PC-9 (cell line): ENCODE measurements around the gene PLCB3. TPM values are rescaled to one million over a fixed set of nuclear protein-coding genes. Genes with fewer than 3 reads are reported as not detected.

Source experiments
- BruUV-seq: library from RNA; stranded (reverse); fragments of 400-500 nt; replicated peaks from 2 replicates; lab custom pipeline; 2021; lab: Mats Ljungman, UMichigan
- CTCF ChIA-PET: fragments of 300-600 bp; sonication (Branson Sonifier 250); formaldehyde crosslinking; loops from one replicate; lab custom pipeline; 2022; ENCODE audit warnings: antibody characterized with exemption; lab: Charles Lee
- POLR2A ChIA-PET: fragments of 300-600 bp; sonication (Branson Sonifier 250); formaldehyde crosslinking; loops from one replicate; lab custom pipeline; 2022; ENCODE audit warnings: antibody characterized with exemption; ENCODE audit not compliant: unreplicated experiment; lab: Charles Lee
- DNase-seq, 2 experiments: peaks; one replicate each; pipeline versions ENCODE4 v3.0.0 to v3.0.0-alpha.2; 2015 to 2022; ENCODE audit warnings: mixed read lengths in 1 of 2
- H2AFZ ChIP-seq: fragments of 200-600 bp; sonication (generic); 2 replicates; pipeline ENCODE4 v1.8.1; 2017; ENCODE audit warnings: antibody characterized with exemption
- H3F3A ChIP-seq: fragments of 200-600 bp; sonication (generic); 2 replicates; pipeline ENCODE4 v1.8.1; 2017; ENCODE audit warnings: antibody characterized with exemption, mild to moderate bottlenecking, low read depth; ENCODE audit not compliant: insufficient read depth
- H3K27ac ChIP-seq: fragments of 200-600 bp; sonication (generic); 2 replicates; pipeline ENCODE4 v1.6.1; 2016; ENCODE audit warnings: mixed run types
- H3K27me3 ChIP-seq: fragments of 200-600 bp; sonication (generic); 2 replicates; pipeline ENCODE4 v1.6.1; 2016; ENCODE audit warnings: low read depth, mixed run types; ENCODE audit not compliant: insufficient read depth
- H3K36me3 ChIP-seq: fragments of 200-600 bp; sonication (generic); 2 replicates; pipeline ENCODE4 v1.6.1; 2016; ENCODE audit warnings: low read depth, mixed run types
- H3K4me1 ChIP-seq: fragments of 200-600 bp; sonication (generic); replicated peaks from 2 replicates; pipeline ENCODE4 v1.6.1; 2016; ENCODE audit warnings: mixed run types; ENCODE audit not compliant: insufficient read depth
- H3K4me2 ChIP-seq: fragments of 200-600 bp; sonication (generic); 2 replicates; pipeline ENCODE4 v1.6.1; 2017; ENCODE audit warnings: mixed run types
- H3K4me3 ChIP-seq: fragments of 200-600 bp; sonication (generic); 2 replicates; pipeline ENCODE4 v1.6.1; 2016; ENCODE audit warnings: mixed run types
- H3K79me2 ChIP-seq: fragments of 200-600 bp; sonication (generic); 2 replicates; pipeline ENCODE4 v1.6.1; 2017; ENCODE audit warnings: low read depth, mixed run types
- H3K9me2 ChIP-seq: fragments of 200-600 bp; sonication (generic); 2 replicates; pipeline ENCODE4 v1.8.1; 2017; ENCODE audit warnings: mild to moderate bottlenecking; ENCODE audit not compliant: insufficient read depth
- H3K9me3 ChIP-seq: fragments of 200-600 bp; sonication (generic); 2 replicates; pipeline ENCODE4 v1.8.1; 2016; ENCODE audit warnings: low read depth; ENCODE audit not compliant: insufficient read depth
- H4K20me1 ChIP-seq: fragments of 200-600 bp; sonication (generic); 2 replicates; pipeline ENCODE4 v1.8.1; 2017; ENCODE audit not compliant: insufficient read depth
- EZH2 ChIP-seq: fragments of 200-600 bp; sonication (generic); IDR thresholded peaks from 2 replicates; pipeline ENCODE4 v1.8.0; 2017; ENCODE audit warnings: antibody characterized with exemption, low read depth
- intact Hi-C: fragments of 100-400 bp; cut with micrococcal nuclease; formaldehyde crosslinking; loops from one replicate; pipeline ENCODE4 v1.10.0; 2022; ENCODE audit not compliant: unreplicated experiment
- total RNA-seq: library from RNA; stranded (reverse); gene quantifications from 2 replicates; pipeline ENCODE4 v1.2.3, GENCODE V29; 2021
- TF ChIP-seq, protein P1 (sequence below): fragments of 200-600 bp; sonication (generic); conservative IDR thresholded peaks from 2 replicates; pipeline ENCODE4 v1.6.1; 2017; ENCODE audit warnings: mixed run types, antibody characterized with exemption, mild to moderate bottlenecking, moderate library complexity

PLCB3 gene
- total RNA-seq, 1 experiment from 2014 or later, result 79.6 TPM

DNA sequence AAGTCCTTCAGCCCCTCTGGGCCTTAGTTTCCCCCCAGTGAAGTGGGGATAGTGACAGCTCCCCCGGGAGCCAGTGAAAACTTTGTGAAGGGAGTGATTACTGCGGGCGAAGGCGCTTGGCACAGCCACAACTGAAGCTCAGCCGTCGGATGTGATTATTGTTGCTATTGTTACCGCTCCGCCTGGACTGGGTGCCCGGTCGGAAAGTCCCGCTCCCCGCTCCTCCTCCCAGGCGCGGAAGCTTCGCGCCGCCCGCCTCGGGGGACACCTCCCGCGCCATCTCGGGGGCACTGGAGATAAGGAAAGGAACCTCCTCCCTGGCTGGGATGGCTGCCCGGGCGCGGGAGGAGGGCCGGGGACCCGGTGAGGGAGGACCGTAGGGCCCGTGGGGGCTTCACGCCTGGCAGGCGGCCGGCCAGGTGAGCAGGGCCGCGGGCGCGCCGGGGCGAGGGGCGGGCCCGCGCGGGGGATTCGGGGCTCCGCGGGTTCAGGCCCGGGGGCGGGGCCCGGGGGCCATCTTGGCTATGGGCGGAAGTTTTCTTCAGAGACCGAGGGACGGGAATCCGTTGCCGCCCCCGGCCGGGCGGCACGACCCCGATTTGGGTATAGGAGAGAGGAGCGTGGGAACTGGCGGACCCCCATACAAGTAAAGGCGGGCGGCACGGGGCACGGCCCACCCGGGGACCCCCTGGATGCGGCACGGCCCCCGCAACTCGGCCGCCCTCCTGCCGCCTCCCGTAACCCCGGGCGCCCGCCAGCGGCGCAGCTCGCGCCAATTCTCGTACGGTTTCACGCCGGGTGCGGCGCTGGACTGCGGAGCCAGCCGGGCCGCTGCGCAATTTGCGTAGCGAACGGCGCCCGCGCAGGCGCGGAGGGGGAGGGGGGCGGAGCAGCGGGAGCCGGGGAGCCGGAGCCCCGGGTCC, 33.9 kb downstream of the PLCB3 start, which contains the start of gene GPR137:
GPR137 (plus strand) TSS at position 887 of the 923 bp plus-strand sequence. CDS start 677 bp downstream, outside the sequence.
- Histone ChIP-seq H3K79me2 (peaks cover 15% of the 10 kb centered on the region; the same call in 1 of the 2 replicates), H3K36me3 (no peaks in the 10 kb centered on the region), H3K4me1 (peaks cover 22% of the 10 kb centered on the region), H2AFZ (peak within 1 kb of the TSS; percentile 83), H3K27me3 (no peaks in the 10 kb centered on the region), H3K4me3 (peak within 1 kb of the TSS; percentile 67), H3K27ac (peak within 1 kb of the TSS; percentile 54), H3K9me2 (no peaks in the 10 kb centered on the region), H4K20me1 (no peaks in the 10 kb centered on the region), H3K9me3 (no peaks in the 10 kb centered on the region), H3K4me2 (peak within 1 kb of the TSS; percentile 82), H3F3A (peaks cover 17% of the 10 kb centered on the region; the same call in 1 of the 2 replicates)
- CTCF ChIA-PET, result interaction anchor here (0.6 to 1.5 kb wide), 11 partner anchors 13 to 588 kb away, joined by 3 to 11 read pairs (median 6); partner anchors contain the start of gene PRDX5
- TF ChIP-seq, protein P1, sequence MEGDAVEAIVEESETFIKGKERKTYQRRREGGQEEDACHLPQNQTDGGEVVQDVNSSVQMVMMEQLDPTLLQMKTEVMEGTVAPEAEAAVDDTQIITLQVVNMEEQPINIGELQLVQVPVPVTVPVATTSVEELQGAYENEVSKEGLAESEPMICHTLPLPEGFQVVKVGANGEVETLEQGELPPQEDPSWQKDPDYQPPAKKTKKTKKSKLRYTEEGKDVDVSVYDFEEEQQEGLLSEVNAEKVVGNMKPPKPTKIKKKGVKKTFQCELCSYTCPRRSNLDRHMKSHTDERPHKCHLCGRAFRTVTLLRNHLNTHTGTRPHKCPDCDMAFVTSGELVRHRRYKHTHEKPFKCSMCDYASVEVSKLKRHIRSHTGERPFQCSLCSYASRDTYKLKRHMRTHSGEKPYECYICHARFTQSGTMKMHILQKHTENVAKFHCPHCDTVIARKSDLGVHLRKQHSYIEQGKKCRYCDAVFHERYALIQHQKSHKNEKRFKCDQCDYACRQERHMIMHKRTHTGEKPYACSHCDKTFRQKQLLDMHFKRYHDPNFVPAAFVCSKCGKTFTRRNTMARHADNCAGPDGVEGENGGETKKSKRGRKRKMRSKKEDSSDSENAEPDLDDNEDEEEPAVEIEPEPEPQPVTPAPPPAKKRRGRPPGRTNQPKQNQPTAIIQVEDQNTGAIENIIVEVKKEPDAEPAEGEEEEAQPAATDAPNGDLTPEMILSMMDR, result no peak; the same call in 1 of the 2 replicates
- no peak for TF ChIP-seq EZH2
- intact Hi-C loops, result loop anchor here (1.0 kb wide), 2 partner anchors 15 to 20 kb away; partner anchors contain the start of gene ESRRA
- POLR2A ChIA-PET, result interaction anchor here (0.5 to 0.7 kb wide), 5 partner anchors 14 to 319 kb away, joined by 3 to 5 read pairs (median 4); no protein-coding TSS in a partner anchor
- peak; percentile 64 to 92 for DNase-seq
- BruUV-seq, result TSS peak; percentile 88

DNA sequence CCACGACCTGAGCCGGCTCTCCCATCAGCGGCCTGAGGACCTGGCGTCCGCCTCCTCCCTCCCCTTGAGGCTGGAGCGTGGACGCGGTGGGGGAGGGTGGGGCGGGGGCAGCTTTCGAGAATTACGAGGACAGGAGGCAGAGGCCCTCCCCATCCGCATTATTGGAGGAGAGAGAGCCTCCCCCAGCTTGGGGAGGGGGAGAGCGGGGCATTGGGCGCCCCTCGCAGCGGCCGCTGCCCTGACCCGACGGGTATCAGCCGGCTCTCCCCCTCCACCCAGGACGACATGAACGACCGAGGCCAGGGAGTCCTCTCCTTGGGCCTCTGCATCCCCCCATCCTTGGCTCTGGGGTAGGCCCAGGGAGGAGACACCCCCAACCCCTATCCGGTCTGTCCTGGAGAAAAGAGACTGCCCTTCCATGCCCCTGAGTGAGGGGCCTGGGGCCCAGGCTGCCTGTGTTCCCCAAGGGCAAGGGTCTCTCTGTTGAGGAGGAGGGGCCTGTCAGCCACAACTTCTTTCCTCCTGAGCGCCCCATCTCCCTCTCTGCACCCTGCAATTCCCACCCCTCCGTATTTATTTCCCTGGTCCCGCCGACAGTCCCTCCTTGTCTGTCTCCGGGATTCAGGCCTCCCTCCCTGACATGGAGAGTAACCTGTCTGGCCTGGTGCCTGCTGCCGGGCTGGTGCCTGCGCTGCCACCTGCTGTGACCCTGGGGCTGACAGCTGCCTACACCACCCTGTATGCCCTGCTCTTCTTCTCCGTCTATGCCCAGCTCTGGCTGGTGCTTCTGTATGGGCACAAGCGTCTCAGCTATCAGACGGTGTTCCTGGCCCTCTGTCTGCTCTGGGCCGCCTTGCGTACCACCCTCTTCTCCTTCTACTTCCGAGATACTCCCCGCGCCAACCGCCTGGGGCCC, 34.8 kb downstream of the PLCB3 start:
- TF ChIP-seq, protein P1, result peak; percentile 44; the same call in 1 of the 2 replicates
- no peak for TF ChIP-seq EZH2
- TSS peak; percentile 9 for BruUV-seq
- H3K4me3 ChIP-seq, result peak overlapping the region; percentile 67
- H3K27ac ChIP-seq, result no peak overlapping the region
- ChIA-PET POLR2A (interaction anchor here (1.0 kb wide), 1 partner anchor 15 kb away, joined by 3 read pairs; no protein-coding TSS in a partner anchor), CTCF (interaction anchor here (0.6 to 0.7 kb wide), 4 partner anchors 14 to 587 kb away, joined by 3 to 11 read pairs (median 6); partner anchors contain the start of gene CATSPERZ)
- no peaks in the 10 kb centered on the region for H3K9me3 ChIP-seq
- H2AFZ ChIP-seq, result peak overlapping the region; percentile 83
- H3K36me3 ChIP-seq, result no peaks in the 10 kb centered on the region
- H3K4me2 ChIP-seq, result peak overlapping the region; percentile 82
- H3F3A ChIP-seq, result peaks cover 17% of the 10 kb centered on the region; the same call in 1 of the 2 replicates
- intact Hi-C loops, result loop anchor here (1.0 kb wide), 1 partner anchor 16 kb away; no protein-coding TSS in a partner anchor
- peaks cover 15% of the 10 kb centered on the region; the same call in 1 of the 2 replicates for H3K79me2 ChIP-seq
- no peaks in the 10 kb centered on the region for H4K20me1 ChIP-seq
- no peaks in the 10 kb centered on the region for H3K9me2 ChIP-seq
- H3K4me1 ChIP-seq, result peaks cover 22% of the 10 kb centered on the region
- peak in 1 of 2 experiments; percentile 59 for DNase-seq
- H3K27me3 ChIP-seq, result no peaks in the 10 kb centered on the region
